Brain pericyte (primary cell): Measurements from ENCODE around the gene PTPRN.
A peak's percentile ranks its signal among the peaks of the same experiment; 100 is the strongest.

Source experiments
- DNase-seq: peaks from one replicate; pipeline ENCODE4 v3.0.0-alpha.2; 2012; ENCODE audit warnings: low read depth, low spot score

PTPRN gene

GRCh38 chr2:219308142-219309101, 779 bp downstream of the PTPRN start:
- no peak for DNase-seq

DNA sequence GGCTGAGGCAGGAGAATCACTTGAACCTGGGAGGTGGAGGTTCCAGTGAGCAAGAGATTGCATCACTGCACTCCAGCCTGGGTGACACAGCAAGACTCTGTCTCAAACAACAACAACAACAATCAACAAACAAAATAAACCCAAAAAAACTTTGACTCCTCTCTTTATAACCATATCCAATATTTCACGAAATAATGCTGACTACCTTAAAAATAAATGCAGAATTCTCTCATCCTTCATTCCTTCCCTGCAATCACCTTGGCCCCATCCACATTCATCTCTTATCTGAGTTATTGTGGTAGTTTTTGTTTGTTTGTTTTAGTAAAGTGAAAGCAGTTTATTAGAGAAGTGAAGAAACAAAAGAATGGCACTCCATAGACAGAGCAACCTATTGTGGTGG, 3.2 kb downstream of the PTPRN start:
- DNase-seq: no peak

- DNase-seq: no peak
Observed at GRCh38 chr2:219304223-219304622, 5.0 kb downstream of the PTPRN start.

- DNase-seq: no peak
Observed at GRCh38 chr2:219302412-219302968, 6.7 kb downstream of the PTPRN start.

DNA sequence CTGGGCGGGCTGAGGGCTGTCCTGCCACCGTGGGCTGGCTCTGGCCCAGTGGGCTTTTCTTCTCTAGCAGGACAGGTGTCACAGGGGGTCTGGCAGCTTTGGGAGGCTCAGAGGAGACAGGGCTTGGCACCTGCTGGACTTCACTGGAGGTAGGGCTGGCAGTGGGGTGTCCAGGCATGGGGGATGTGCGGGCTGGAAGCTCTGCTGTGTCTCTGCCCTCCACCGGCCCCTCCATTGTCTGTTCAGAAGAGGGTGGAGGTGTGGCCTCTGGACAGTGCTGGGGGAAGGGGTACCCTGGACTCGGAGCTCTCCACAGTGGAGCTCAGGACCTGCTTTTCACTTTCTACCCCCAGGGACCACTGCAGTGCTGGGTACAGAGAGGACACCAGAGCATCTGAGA, 9.2 kb downstream of the PTPRN start:
- no peak for DNase-seq

DNA sequence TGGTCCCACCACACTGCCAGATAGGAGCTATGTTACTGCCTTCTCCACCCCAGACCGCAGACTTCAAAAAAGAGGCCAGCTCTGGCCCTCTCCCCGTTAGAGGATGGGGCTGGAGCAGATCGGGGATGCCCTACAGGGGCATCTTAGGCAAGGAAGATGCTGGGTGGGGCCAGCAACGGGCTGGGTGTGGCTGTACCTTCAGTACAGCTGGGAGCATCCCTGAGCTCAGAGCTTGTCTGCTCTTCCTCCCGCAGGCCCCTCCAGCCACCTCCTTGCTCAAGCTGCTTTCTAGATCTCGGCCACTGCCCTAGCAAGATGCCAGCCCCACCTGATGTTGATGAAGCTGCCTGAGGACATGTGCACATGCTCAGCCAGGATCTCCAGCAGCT, 9.8 kb downstream of the PTPRN start:
- DNase-seq: no peak

DNA sequence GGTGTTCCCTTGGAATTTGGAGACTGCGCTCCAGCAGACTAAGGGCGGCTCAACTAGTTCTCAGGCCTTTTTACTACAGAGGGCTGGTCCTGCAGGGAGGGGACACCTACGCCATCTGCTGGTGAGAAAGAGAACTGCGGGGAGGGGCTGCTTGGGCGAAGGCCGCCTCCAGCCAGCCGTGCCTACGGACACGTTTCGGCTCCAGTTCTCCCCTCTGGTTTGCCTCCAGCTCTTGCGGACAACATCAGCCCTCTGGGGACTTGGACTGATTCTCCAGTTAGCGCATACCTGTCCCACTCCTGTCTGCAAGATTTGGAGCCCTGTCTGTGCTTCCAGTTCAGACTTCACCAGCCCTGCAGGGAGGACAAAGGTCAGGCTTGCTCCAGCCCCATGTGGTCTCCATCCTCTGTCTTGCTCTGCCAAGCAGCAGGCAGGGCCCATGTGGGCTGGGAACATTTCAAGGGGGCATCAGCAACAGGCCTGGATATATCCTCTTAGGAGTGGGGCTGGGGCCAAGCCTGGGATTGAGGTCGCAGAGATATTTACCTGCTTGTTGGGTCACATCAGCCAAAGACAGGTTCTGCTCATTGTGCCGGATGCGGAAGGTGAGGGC, 10.3 kb downstream of the PTPRN start:
- no peak for DNase-seq

- no peak for DNase-seq
Observed at GRCh38 chr2:219297766-219298456, 11.3 kb downstream of the PTPRN start.

- DNase-seq: no peak
Observed at GRCh38 chr2:219296631-219297391, 12.4 kb downstream of the PTPRN start.

DNA sequence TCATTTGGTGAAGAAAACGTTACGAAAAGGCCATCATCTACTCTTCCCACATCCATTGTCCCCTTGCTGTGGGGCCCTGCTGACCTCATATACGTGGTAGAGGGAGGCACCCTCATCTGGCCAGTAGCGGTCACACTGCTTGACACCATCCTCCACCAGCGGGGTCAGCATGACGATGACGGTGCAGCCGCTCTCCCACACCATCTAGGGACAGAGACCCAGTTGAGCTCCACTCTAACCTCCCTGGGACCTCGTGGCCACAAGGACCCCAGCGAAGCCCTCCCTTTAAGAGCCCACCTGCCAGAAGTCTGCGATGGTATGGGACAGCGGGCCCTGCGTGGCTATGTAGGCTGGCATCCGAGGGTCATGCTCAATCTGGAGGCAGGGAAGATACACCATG, 13.1 kb downstream of the PTPRN start:
- no peak for DNase-seq

GRCh38 chr2:219294356-219295351, 14.5 kb downstream of the PTPRN start:
- no peak for DNase-seq

GRCh38 chr2:219293736-219294231, 15.4 kb downstream of the PTPRN start:
- DNase-seq: no peak

DNA sequence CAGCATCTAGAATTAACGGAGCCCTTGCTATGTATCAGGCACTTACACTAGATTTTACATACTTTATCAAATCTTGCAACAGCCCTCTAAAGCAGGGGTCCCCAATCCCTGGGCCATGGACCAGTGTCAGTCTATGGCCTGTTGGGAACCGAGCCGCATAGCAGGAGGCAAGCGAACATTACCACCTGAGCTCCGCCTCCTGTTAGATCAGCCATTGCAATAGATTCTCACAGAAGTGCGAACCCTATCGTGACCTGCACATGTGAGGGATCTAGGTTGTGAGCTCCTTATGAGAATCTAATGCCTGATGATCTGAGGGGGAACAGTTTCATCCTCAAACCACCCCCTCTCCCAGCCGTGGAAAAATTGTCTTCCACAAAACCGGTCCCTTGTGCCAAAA, 16.6 kb downstream of the PTPRN start:
- no peak for DNase-seq

DNA sequence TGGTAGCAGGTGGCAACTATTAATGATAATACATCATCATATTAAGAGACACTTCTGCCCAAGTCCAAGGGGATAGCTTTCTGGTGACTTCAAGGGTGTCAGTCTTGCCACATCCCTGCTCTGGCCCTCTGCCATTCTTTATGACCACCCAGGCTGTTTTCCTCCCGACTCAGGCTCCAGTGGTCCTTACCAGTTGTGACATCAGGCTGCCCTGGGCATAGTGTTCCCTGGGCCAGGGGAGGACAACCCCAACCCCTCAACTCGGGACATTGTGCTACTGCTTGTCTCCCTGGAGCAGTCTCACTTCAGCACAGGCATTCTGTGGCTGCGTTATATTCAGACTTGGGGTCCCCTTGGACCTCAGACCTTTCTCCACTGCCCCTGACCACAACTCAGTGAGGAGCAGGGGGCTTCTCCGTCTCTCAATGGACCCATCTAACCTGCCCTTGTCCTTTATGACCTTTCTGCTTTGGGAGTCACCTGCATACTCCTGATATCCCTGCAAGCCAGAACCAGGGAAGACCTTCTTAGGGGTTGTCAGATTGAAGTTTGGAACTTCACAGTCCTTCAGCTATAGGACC, 17.2 kb downstream of the PTPRN start:
- no peak for DNase-seq

DNA sequence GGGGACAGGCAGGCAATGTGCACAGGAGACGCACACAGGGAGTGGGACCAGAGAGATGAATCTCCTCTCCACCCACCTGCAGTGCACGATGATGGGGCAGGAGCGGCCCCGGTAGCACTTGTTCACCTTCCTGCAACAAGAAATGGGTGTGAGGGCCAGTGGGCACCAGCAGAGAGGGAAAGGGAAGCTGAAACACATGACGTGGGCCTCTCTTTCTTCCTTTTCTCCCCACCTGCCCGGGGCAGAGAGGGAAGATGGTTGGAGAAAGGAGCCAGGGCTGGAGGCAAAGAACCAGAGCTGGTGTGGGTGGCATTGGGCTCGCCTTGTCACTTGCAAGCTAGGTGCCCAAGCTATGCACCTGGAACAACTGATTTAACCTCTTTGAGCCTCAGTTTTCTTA, 17.8 kb downstream of the PTPRN start:
- no peak for DNase-seq

GRCh38 chr2:219290381-219291171, 18.6 kb downstream of the PTPRN start:
- no peak for DNase-seq

GRCh38 chr2:219289537-219290361, 19.5 kb downstream of the PTPRN start:
- DNase-seq: peak; percentile 77

GRCh38 chr2:219289195-219289536, 20.0 kb downstream of the PTPRN start:
- DNase-seq: no peak
